Measurements from ENCODE around the gene CCDC33. TPM values are rescaled to one million over a fixed set of nuclear protein-coding genes. Genes with fewer than 3 reads are reported as not detected.

Gene CCDC33
- total RNA-seq, 1 donor from 2014 or later = not detected

DNA sequence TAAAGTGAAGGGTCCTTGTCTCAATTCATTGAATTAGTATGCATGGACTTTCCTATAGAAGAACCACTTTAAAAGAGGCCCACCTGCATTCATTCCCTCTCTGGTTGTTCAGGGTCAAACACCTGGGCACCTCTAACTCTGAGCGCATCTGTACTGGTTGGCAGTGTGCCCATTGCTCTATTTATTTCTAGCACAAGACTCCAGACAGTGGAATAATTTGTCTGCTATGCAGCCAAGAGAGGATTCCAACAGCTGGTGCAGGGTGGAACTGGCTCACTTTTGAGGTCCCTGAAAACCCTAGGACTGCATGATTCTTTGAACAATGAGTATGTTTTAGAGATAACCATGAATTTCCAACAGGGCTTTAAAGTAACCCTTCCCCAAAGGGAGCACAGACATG, 57.9 kb downstream of the CCDC33 start:
- Mint-ChIP-seq H3K9me3 (no peaks in the 10 kb centered on the region), H3K27me3 (ENCODE audit: low read depth) (peaks cover 9% of the 10 kb centered on the region), H3K36me3 (ENCODE audit: low read depth) (no peaks in the 10 kb centered on the region), H3K27ac (no peak overlapping the region), H3K4me1 (ENCODE audit: low read depth) (peaks cover 12% of the 10 kb centered on the region), H3K4me3 (ENCODE audit: low read depth) (no peak overlapping the region)
- intact Hi-C loops (cut with micrococcal nuclease) = no loop called here
- no peak for DNase-seq (ENCODE audit: low spot score)

DNA sequence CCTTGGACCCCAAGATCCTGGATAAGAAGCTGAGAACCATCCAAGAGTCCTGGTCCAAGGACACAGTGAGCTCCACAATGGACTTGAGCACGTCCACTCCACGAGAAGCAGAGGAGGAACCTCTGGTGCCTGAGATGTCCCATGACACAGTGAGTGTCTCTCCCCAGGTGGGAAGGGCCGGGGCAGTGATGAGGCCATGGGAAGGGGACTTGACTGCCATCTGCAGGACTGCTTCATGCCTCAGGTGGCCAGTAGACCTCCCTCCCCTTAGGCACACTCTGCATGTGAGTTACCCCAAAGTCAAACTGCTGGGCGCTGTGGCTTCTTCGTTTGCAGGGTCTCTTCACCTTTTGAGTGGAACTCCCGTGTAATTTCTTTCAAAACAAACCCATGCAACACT, 59.7 kb downstream of the CCDC33 start:
- no peak overlapping the region for H3K27ac Mint-ChIP-seq
- DNase-seq (ENCODE audit: low spot score) = no peak
- peaks cover 9% of the 10 kb centered on the region for H3K4me1 Mint-ChIP-seq (ENCODE audit: low read depth)
- no peaks in the 10 kb centered on the region for H3K36me3 Mint-ChIP-seq (ENCODE audit: low read depth)
- no peaks in the 10 kb centered on the region for H3K9me3 Mint-ChIP-seq
- H3K27me3 Mint-ChIP-seq (ENCODE audit: low read depth) = peaks cover 19% of the 10 kb centered on the region
- H3K4me3 Mint-ChIP-seq (ENCODE audit: low read depth) = no peak overlapping the region
- intact Hi-C loops (cut with micrococcal nuclease) = no loop called here

DNA sequence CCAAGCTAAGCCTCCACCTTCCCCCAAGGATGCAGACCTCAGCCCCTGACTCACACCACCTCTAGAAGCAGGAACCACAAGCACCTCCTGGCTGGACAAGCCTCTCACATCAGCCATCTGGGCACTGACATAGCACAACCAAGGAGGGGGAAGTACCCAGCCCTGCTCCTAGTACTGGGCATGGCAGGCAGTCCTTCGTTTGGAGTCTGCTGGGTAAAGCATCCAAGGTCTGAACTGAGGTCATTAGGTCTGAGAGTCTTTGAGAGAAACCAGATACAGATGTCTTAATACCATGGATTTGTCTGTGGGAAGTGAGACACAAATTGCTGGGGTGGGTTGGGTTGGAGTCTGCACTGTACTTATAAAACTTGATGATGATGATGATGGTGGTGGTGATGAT, 61.8 kb downstream of the CCDC33 start:
- no peak for DNase-seq (ENCODE audit: low spot score)
- Mint-ChIP-seq H3K4me1 (ENCODE audit: low read depth) (no peaks in the 10 kb centered on the region), H3K4me3 (ENCODE audit: low read depth) (no peak overlapping the region), H3K36me3 (ENCODE audit: low read depth) (no peaks in the 10 kb centered on the region), H3K27me3 (ENCODE audit: low read depth) (peaks cover 29% of the 10 kb centered on the region), H3K27ac (no peak overlapping the region), H3K9me3 (no peaks in the 10 kb centered on the region)
- intact Hi-C loops (cut with micrococcal nuclease) = no loop called here

DNA sequence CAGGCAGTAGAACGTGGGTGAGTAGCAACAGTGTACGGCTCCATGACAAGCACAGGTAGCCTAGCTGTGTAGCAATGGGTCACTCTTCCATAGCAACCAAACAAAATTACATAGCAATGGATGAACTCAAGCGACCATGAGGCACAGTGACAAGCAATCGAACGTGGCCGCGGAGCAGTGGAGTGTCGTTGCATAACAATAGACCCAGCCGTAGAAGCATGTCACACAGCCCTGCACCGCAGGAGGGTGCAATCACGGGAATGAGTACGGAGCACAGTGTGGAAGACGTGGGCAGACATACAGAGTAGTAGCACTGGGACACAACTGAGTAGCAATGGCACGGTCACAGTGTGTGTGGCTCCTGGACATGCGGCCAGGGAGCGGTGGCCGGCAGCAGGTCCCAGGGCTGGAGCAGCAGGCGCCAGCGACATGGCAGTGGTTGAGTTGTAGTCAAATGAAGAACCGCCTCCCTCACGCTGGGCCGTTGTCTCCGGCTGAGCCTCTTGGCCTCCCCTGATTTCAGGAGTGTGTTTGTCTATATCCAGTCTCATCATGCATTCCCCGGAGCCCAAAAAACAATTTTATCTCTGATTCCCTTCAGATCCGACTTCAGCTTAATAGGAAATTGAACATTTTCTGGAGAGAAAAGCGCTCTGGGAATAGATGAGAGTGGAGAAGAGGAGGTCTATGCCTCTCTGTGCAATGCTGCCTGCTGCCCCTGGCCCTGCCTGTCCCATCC, 64.1 kb downstream of the CCDC33 start:
- H3K4me1 Mint-ChIP-seq (ENCODE audit: low read depth) = no peaks in the 10 kb centered on the region

DNA sequence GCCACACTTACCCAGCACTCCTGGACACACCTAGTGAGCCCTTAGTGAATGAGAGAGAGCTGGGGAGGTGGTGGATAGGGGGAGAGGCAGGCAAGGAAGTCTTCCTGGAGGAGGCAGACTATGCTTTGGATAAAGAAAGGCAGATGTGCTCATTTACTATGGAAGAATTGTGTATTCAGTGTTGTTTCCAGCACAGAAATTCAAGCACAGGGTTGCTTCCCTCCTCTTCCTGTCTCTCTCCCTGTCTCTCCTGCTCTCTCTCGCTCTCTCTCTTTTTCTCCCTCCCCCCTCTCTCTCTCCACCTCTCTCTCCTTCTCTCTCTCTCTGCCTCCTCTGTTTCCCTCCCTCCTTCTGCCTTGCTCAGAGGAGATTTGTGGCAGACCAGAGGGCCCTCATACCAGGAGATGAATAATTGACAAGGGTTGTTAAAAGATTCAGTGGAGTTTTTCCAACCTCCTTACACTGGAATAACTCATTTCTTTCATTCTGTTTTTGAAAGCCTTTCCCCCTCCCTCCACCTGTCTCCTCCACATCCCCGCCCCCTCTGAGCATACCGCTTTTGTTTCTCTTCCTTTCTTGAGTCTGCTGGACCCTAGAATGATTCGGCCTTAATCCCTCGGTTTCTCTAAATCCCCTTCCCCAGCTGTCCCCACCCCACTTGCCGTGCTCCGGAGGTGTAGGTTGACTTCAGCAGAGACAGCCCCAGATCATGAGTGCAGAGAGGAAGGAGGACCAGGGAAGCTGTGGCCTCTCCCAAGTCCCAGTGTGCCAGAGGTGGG, 65.6 kb downstream of the CCDC33 start:
- H3K27ac Mint-ChIP-seq = no peak overlapping the region
- intact Hi-C loops (cut with micrococcal nuclease) = loop anchor here (5.0 kb wide), 1 partner anchor 174 kb away; no protein-coding TSS in a partner anchor
- peaks cover 29% of the 10 kb centered on the region for H3K27me3 Mint-ChIP-seq (ENCODE audit: low read depth)
- H3K4me1 Mint-ChIP-seq (ENCODE audit: low read depth) = no peaks in the 10 kb centered on the region
- no peaks in the 10 kb centered on the region for H3K9me3 Mint-ChIP-seq
- no peaks in the 10 kb centered on the region for H3K36me3 Mint-ChIP-seq (ENCODE audit: low read depth)
- DNase-seq (ENCODE audit: low spot score) = no peak
- no peak overlapping the region for H3K4me3 Mint-ChIP-seq (ENCODE audit: low read depth)

More for the DNA sequence above, 64.1 kb downstream of the CCDC33 start:
- no peak for DNase-seq (ENCODE audit: low spot score)
- intact Hi-C loops (cut with micrococcal nuclease) = loop anchor here (5.0 kb wide), 1 partner anchor 173 kb away; no protein-coding TSS in a partner anchor
- Mint-ChIP-seq H3K36me3 (ENCODE audit: low read depth) (no peaks in the 10 kb centered on the region), H3K27ac (no peak overlapping the region), H3K9me3 (no peaks in the 10 kb centered on the region), H3K4me3 (ENCODE audit: low read depth) (no peak overlapping the region), H3K27me3 (ENCODE audit: low read depth) (peaks cover 31% of the 10 kb centered on the region)

DNA sequence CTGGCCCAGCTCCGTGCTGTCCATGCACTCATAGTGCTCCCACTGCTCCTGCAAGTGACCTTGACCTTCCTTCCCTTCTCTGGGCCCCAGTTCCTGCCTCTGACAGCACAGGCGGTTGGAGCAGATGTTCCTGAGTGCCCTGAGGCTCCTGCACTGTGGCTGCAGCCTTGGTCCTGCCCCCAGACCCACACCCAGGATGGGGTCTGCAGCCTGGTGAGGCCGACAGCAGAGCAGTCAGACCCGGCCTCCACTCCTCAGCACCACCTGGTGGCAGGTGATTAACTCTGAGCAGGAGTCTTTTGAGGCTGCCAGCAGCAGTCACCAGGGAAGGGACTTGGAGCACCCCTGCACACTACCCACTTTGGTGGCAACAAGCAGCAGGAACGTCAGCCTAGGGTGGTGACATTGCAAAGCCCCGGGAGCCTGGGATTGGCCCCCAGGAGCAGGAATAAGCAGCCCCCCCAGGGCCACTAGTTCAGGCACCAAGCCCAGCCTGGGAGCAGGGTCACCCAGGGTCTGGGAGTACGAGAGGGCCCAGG, 66.8 kb downstream of the CCDC33 start:
- DNase-seq (ENCODE audit: low spot score) = no peak
- H3K27ac Mint-ChIP-seq = no peak overlapping the region
- H3K4me3 Mint-ChIP-seq (ENCODE audit: low read depth) = no peak overlapping the region
- H3K4me1 Mint-ChIP-seq (ENCODE audit: low read depth) = no peaks in the 10 kb centered on the region
- intact Hi-C loops (cut with micrococcal nuclease) = loop anchor here (5.0 kb wide), 1 partner anchor 176 kb away; no protein-coding TSS in a partner anchor
- peaks cover 29% of the 10 kb centered on the region for H3K27me3 Mint-ChIP-seq (ENCODE audit: low read depth)
- H3K36me3 Mint-ChIP-seq (ENCODE audit: low read depth) = no peaks in the 10 kb centered on the region
- no peaks in the 10 kb centered on the region for H3K9me3 Mint-ChIP-seq

DNA sequence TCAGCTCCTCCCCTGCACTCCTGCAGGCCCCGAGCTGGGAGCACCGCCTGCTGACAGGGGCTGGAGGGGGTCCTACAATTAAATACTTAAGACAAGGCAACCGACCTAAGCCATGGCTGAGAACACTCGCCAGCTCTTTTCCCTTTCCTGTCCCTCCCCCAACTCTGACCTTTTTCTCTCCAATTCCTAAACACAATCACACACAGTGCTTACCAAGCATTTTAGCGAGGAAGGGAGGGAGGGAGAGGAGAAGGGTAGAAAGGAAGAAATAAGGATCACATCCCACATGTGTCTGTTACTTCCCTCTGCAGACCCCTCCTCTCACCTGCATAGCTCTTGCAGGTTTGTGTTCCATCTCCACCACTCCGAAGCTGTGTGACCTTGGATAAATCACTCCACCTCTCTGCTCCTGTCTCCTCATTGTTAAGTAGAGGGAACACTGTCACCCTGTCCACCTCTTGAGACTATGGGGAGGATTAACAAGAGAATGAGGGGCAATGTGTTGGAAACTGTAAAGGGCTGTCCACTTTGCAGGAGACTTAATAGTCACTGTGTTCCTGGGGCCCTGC, 67.7 kb downstream of the CCDC33 start:
- no peak for DNase-seq (ENCODE audit: low spot score)
- Mint-ChIP-seq H3K4me3 (ENCODE audit: low read depth) (no peak overlapping the region), H3K9me3 (no peaks in the 10 kb centered on the region), H3K27ac (no peak overlapping the region), H3K36me3 (ENCODE audit: low read depth) (no peaks in the 10 kb centered on the region), H3K27me3 (ENCODE audit: low read depth) (peaks cover 26% of the 10 kb centered on the region), H3K4me1 (ENCODE audit: low read depth) (no peaks in the 10 kb centered on the region)
- intact Hi-C loops (cut with micrococcal nuclease) = loop anchor here (5.0 kb wide), 1 partner anchor 177 kb away; no protein-coding TSS in a partner anchor

DNA sequence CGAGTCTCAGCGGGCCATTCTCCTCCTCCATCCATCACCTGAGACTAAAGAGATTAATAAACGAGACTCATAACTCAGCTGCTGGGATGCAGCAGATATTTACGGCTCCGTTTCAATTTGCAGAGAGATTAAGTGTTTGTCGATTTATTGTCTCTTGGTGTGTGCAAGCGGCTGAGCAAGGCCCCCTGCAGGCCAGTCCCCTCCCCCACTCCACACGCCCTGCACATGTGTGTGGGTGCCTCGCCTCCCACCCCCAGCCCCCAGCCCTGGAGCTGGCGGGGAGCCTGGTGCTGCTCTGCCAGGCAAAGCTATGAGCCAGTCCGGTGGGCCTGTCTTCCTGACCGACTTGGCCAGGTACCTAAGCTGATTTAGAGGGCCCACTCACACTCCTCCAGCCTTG, 68.3 kb downstream of the CCDC33 start:
- H3K4me3 Mint-ChIP-seq (ENCODE audit: low read depth) = no peak overlapping the region
- intact Hi-C loops (cut with micrococcal nuclease) = loop anchor here (5.0 kb wide), 1 partner anchor 177 kb away; no protein-coding TSS in a partner anchor
- H3K9me3 Mint-ChIP-seq = no peaks in the 10 kb centered on the region
- no peak overlapping the region for H3K27ac Mint-ChIP-seq
- peaks cover 26% of the 10 kb centered on the region for H3K27me3 Mint-ChIP-seq (ENCODE audit: low read depth)
- H3K36me3 Mint-ChIP-seq (ENCODE audit: low read depth) = no peaks in the 10 kb centered on the region
- no peak for DNase-seq (ENCODE audit: low spot score)
- H3K4me1 Mint-ChIP-seq (ENCODE audit: low read depth) = no peaks in the 10 kb centered on the region

DNA sequence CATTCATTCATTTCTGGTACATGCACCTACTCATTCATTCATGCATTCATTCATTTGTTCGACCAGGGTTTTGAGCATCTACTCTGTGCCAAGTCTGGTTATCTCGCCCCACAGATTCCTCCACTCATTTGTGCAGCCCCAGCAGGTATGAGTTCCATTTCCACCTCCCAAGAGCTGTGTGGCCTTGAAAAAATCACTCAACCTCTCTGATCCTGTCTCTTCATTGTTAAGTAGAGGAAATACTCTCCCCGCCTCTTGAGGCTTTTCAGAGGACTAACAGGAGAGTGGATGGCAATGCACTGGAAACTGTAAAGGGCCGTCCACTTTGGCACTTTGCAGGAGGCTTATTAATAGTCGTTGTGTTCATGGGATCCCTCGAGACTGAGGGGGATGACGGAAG, 69.6 kb downstream of the CCDC33 start:
- no peaks in the 10 kb centered on the region for H3K4me1 Mint-ChIP-seq (ENCODE audit: low read depth)
- intact Hi-C loops (cut with micrococcal nuclease) = no loop called here
- no peaks in the 10 kb centered on the region for H3K9me3 Mint-ChIP-seq
- no peak overlapping the region for H3K4me3 Mint-ChIP-seq (ENCODE audit: low read depth)
- DNase-seq (ENCODE audit: low spot score) = no peak
- H3K27ac Mint-ChIP-seq = no peak overlapping the region
- no peaks in the 10 kb centered on the region for H3K36me3 Mint-ChIP-seq (ENCODE audit: low read depth)
- peaks cover 19% of the 10 kb centered on the region for H3K27me3 Mint-ChIP-seq (ENCODE audit: low read depth)

DNA sequence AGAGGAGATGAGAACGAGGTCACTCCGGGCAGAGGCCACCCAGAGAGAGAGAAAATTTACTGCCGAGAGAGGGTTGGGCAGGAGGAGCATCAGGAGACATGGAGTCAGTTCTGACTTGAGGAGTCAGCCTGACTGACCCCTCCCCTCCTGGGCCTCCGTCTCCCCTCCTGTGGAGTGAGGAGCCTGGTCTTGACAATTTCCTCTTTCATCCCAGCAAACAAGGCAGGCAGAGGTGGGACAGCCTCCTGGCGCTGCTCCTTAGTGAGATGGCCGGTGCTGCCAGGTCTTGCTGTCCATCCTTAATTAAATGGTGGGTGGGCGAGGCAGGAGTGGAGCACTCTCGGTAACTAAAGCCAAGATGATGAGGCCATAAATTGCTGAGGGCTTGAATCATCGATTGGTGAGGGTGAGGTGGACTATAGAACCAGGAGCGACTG, 70.7 kb downstream of the CCDC33 start:
- no peak for DNase-seq (ENCODE audit: low spot score)
- intact Hi-C loops (cut with micrococcal nuclease) = no loop called here
- peaks cover 14% of the 10 kb centered on the region for H3K27me3 Mint-ChIP-seq (ENCODE audit: low read depth)
- H3K4me3 Mint-ChIP-seq (ENCODE audit: low read depth) = no peak overlapping the region
- no peak overlapping the region for H3K27ac Mint-ChIP-seq
- no peaks in the 10 kb centered on the region for H3K4me1 Mint-ChIP-seq (ENCODE audit: low read depth)
- no peaks in the 10 kb centered on the region for H3K36me3 Mint-ChIP-seq (ENCODE audit: low read depth)
- H3K9me3 Mint-ChIP-seq = no peaks in the 10 kb centered on the region

DNA sequence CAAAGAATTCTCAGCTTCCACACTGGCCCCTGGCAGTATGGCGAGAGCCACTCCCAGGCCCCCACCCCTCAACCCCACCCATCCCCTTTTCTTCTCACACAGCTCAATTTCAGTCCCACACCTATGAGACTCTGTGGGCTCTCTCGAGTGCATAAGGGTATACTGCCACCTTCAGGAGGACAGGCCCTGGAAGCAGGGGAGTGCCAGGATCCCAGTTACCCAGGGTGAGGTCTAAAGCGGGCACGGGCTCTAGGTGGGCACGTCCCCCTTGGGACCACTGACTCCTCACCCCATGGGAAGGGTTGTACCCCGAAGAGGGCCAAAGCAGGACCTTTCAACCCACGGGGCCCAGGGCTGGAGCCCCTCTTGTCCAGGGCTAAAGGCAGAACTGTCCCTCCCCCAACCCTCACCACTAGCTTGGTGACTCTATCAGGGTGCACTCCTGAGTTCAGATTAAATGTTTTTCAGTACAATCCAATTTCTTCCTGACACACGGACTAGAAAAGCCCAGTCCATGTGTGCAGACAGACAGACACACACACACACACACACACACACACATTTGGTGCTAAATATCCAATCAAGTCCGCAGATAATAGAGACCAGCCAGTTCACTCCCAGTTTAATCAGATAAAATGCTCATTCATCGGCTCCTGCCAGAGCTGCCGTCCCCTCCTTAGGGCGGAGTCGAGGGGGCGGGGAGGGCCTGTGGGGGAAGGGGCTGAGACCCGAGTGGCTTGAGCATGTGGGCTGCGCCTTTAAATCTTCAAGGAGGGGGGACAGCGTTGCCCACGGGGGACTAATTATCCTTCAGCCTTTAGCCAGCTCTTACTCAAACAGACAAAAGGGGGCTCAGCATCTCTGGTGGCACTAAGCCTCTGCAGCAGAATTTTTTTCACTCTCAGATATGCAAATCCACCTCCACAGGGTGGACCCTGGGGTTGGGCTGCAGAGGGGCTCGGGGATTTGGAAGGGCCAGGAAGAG, 72.0 kb downstream of the CCDC33 start:
- no peak overlapping the region for H3K27ac Mint-ChIP-seq
- intact Hi-C loops (cut with micrococcal nuclease) = no loop called here
- no peaks in the 10 kb centered on the region for H3K9me3 Mint-ChIP-seq
- H3K27me3 Mint-ChIP-seq (ENCODE audit: low read depth) = peaks cover 8% of the 10 kb centered on the region
- no peak for DNase-seq (ENCODE audit: low spot score)
- H3K4me3 Mint-ChIP-seq (ENCODE audit: low read depth) = no peak overlapping the region
- H3K36me3 Mint-ChIP-seq (ENCODE audit: low read depth) = no peaks in the 10 kb centered on the region
- no peaks in the 10 kb centered on the region for H3K4me1 Mint-ChIP-seq (ENCODE audit: low read depth)
